Activated CD8-positive, alpha-beta memory T cell treated with anti-CD3 and anti-CD28 coated beads for 48 hours (primary cell): ENCODE results near the gene TTN.

Experiments used
- DNase-seq, 3 experiments: peaks; one replicate each; pipeline ENCODE4 v3.0.0-alpha.2; 2020; ENCODE audit warnings: low read depth in 2 of 3, low spot score in 2 of 3

The TTN gene

GRCh38 chr2:178756343-178756742 is 50.9 kb downstream of the TTN start:
- no peak for DNase-seq

DNA sequence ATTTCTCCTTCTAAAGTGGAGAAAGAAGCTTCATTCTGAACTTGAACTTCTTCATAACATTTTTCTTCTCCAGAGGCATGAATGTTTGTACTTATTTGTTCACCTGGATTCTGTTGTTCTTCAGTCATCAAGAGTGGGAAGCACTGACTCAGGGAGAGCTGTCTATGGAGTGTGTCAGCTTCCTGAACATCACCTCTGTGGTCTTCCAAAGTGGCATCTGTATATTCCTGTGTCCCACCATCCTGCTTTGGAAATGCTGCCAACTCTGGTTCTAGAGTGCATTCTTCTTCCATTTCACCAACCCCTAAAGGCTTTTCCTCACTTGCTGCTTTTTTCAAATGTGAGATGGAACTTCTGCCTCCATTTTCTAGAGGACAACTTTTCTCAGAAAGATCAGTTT is 59.5 kb downstream of the TTN start:
- DNase-seq, result no peak

DNA sequence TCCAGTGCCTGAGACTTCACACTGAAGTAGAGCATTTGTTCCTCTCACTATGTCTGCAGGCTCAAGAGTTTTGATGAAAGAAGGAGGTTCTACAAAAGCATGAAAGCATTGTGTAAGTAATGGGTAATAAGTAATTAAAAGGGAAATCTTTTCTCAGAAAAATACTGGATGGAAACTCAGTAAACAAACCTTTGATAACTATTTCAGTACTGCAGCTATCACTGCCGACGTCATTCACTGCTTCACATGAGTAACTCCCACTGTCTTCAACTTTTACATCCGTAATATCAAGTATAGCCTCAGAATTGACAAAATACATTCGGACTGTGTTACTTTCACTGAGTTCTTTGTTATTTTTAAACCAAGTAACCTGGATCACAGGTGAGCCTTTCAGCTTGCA is 72.7 kb downstream of the TTN start:
- no peak for DNase-seq

GRCh38 chr2:178733975-178734374 is 73.2 kb downstream of the TTN start:
- DNase-seq, result no peak

DNA sequence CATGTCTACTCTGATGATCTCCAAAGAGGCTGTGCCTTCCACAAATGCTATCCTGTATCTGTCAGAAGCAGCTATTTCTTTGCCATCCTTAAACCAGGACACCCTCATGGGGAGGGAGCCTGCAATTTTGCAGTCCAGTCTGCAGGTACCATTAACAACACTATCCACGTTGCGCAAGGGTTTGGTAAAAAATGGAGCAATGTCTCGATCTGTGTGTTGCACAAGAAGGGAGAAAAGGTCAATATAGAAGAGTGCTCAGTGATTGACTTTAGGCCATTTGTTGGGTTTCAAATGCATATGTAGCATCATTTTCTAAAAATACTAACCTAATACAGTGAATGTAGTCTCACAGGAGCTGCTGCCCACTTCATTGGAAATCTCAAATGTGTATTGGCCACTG is 74.3 kb downstream of the TTN start:
- DNase-seq, result no peak

GRCh38 chr2:178731300-178731699 is 75.9 kb downstream of the TTN start:
- no peak for DNase-seq

GRCh38 chr2:178730049-178730448 is 77.2 kb downstream of the TTN start:
- no peak for DNase-seq

GRCh38 chr2:178723786-178724346 is 83.4 kb downstream of the TTN start:
- DNase-seq, result no peak

DNA sequence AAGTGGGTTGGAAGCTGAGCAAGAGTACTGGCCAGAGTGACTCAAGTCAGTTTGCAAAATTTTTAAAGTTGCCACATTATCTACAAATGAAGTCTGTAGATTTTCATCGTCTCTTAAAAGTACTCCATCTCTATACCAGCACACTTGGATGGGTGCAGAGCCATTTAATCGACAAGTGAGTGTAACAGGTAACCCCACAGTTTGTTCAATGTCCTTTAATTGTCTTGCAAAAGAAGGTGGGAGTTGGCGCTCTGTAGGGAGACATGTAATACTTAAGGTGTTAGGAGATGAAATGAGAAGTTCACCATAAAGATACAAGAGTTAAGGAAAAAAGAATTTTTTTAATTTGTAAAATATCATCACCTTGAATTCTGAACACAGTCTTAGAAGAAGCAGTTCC is 84.9 kb downstream of the TTN start:
- DNase-seq, result no peak

GRCh38 chr2:178718988-178719387 is 88.2 kb downstream of the TTN start:
- DNase-seq, result no peak

DNA sequence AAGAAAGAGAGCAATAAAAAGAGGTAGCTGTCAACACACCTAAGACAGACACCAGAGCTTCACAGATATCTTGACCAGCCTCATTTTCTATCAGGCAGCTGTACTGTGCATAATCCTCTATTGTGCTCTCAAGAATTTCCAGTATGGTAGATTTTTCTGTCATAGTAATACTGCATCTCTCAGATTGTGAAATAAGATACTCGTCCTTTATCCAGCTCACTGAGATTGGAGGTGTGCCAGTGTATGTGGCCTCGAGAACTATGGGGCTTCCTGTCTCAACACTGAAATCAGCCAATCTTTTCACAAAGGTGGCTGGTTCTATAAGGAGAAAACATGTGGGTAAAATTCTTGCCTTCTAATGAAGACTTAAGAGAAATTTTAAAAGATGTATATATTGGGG is 88.9 kb downstream of the TTN start:
- no peak for DNase-seq

DNA sequence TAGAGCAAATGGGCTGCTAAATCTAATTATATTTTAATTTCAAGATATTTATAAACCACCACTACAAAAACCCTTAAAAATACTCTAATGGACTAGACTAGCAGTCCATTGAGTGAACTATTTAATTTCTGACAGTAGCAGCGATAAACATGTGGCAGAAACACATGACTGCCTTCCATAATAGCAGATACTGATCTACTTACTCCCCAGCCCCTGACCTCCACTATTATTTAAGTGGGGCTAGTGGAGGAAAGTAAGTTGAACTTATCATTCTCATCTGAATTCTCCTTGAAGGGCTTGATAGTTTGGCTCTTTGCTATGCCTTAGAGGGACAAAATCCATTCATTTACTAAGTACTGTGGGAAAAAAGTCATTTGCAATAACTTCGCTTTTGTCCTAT is 90.8 kb downstream of the TTN start:
- DNase-seq, result no peak

GRCh38 chr2:178715366-178715765 is 91.9 kb downstream of the TTN start:
- DNase-seq, result no peak

GRCh38 chr2:178707476-178707875 is 99.7 kb downstream of the TTN start:
- DNase-seq, result no peak

GRCh38 chr2:178704876-178705275 is 102.3 kb downstream of the TTN start:
- no peak for DNase-seq

GRCh38 chr2:178702361-178702760 is 104.9 kb downstream of the TTN start:
- DNase-seq, result no peak

DNA sequence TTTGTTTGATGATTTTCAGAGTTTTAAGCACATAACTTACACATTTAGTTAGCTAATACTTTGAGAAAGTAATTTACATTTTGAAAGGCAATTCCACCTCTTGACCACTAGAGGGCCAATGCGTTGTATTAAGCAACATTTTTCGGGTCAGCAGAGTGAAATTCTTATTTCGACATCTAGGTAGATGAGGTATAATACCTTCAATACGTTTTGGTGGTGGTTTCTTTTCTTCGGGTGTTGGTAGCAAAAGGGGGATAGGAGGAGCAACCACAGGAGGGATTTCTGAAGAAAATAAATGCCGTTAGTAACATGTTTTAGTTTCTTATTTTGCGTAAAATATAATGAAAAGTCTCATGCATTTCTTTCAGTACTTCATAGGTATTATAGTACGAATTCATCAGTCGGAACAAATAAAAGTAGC is 106.3 kb downstream of the TTN start:
- no peak for DNase-seq

GRCh38 chr2:178700136-178700535 is 107.1 kb downstream of the TTN start:
- DNase-seq, result no peak

DNA sequence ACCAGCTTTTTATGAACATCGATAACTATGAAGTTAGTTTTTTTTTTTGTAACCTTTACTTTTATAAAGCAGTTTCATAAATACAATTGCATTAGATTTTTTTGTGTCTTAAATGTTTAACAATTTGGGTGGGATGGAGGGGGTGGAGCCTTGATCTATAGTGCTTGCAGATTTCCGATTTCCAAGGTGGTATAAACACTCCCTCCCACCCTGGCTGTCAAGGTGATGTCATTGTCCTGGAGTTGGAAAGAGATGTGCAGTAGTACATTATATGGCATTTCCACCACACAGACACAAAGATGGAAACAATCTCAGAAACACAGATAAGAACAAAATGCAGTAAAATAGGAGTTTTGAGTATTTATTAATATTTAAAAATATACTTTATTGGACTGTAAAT is 114.4 kb downstream of the TTN start:
- no peak for DNase-seq

DNA sequence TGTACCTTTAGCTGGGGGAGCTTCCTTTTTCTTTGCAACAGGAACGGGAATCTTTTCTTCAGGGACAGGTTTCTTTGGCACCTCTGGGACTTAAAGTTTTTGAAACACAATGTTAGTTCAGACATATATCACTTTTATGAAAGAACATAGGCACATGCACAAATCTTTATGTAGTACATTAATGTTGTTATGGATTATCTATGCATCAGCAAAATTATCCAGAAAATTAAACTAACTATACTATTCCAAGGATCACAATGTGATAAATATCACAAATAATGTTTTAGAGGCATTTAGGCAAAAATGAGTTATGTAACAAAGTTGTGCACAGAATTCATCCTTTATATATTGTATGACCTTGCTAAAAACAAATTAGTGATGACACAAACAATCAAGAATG is 117.4 kb downstream of the TTN start:
- no peak for DNase-seq

GRCh38 chr2:178683877-178684276 is 123.3 kb downstream of the TTN start:
- DNase-seq, result no peak

- DNase-seq, result no peak
Observed at GRCh38 chr2:178681081-178681480, 126.1 kb downstream of the TTN start.

- DNase-seq, result no peak
Observed at GRCh38 chr2:178679891-178680290, 127.3 kb downstream of the TTN start.

DNA sequence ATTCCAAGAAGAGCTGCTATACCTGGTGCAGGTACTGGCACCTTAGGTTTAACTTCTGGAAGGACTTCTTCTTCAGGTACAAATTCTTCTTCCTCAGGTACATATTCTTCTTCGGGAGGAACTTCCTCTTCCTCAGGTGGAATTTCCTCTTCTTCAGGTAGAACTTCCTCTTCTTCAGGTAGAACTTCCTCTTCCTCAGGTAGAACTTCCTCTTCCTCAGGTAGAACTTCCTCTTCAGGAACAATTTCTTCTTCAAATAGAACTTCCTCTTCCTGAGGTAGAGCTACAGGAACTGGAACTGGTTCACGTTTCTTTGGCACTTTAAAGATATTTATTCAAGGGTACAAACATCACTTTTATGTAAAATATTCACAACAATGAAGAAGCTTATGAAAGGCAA is 129.6 kb downstream of the TTN start:
- no peak for DNase-seq
